ENCODE data around the gene CYTH1.
A peak's percentile ranks its signal among the peaks of the same experiment; 100 is the strongest.

Gene CYTH1

GRCh38 chr17:78718575-78719208, 63.4 kb downstream of the CYTH1 start:
- TF ChIP-seq CTCF (IDR thresholded peaks at IDR 0.05; ENCODE audit: insufficient read depth, low read length, poor library complexity, severe bottlenecking) = no peak
- DNase-seq (ENCODE audit: extremely low read depth, insufficient read length) = no peak
- peak overlapping the region; percentile 40 for H3K4me3 ChIP-seq (replicated peaks; ENCODE audit: low read depth, low read length)
- peaks cover 4% of the 10 kb centered on the region for H3K36me3 ChIP-seq (ENCODE audit: control insufficient read depth, insufficient read depth, low read length)
- H3K27me3 ChIP-seq (replicated peaks; ENCODE audit: control insufficient read depth, insufficient read depth, low read length) = no peaks in the 10 kb centered on the region

GRCh38 chr17:78717431-78717980, 64.6 kb downstream of the CYTH1 start:
- no peak for DNase-seq (ENCODE audit: extremely low read depth, insufficient read length)
- no peak for TF ChIP-seq CTCF (IDR thresholded peaks at IDR 0.05; ENCODE audit: insufficient read depth, low read length, poor library complexity, severe bottlenecking)
- Histone ChIP-seq H3K27me3 (replicated peaks; ENCODE audit: control insufficient read depth, insufficient read depth, low read length) (no peaks in the 10 kb centered on the region), H3K4me3 (replicated peaks; ENCODE audit: low read depth, low read length) (peak overlapping the region; percentile 64), H3K36me3 (ENCODE audit: control insufficient read depth, insufficient read depth, low read length) (peaks cover 2% of the 10 kb centered on the region; the same call in 1 of the 2 replicates)

- DNase-seq (ENCODE audit: extremely low read depth, insufficient read length) = no peak
- Histone ChIP-seq H3K36me3 (ENCODE audit: control insufficient read depth, insufficient read depth, low read length) (peaks cover 2% of the 10 kb centered on the region; the same call in 1 of the 2 replicates), H3K4me3 (replicated peaks; ENCODE audit: low read depth, low read length) (peak overlapping the region; percentile 64), H3K27me3 (replicated peaks; ENCODE audit: control insufficient read depth, insufficient read depth, low read length) (no peaks in the 10 kb centered on the region)
- no peak for TF ChIP-seq CTCF (IDR thresholded peaks at IDR 0.05; ENCODE audit: insufficient read depth, low read length, poor library complexity, severe bottlenecking)
These were observed 65.2 kb downstream of the CYTH1 start for GRCh38 chr17:78716814-78717393.

GRCh38 chr17:78716292-78716691, 65.8 kb downstream of the CYTH1 start:
- TF ChIP-seq CTCF (IDR thresholded peaks at IDR 0.05; ENCODE audit: insufficient read depth, low read length, poor library complexity, severe bottlenecking) = no peak
- no peak for DNase-seq (ENCODE audit: extremely low read depth, insufficient read length)
- Histone ChIP-seq H3K27me3 (replicated peaks; ENCODE audit: control insufficient read depth, insufficient read depth, low read length) (no peaks in the 10 kb centered on the region), H3K4me3 (replicated peaks; ENCODE audit: low read depth, low read length) (peak overlapping the region; percentile 58), H3K36me3 (ENCODE audit: control insufficient read depth, insufficient read depth, low read length) (peaks cover 2% of the 10 kb centered on the region; the same call in 1 of the 2 replicates)

GRCh38 chr17:78715876-78716275, 66.2 kb downstream of the CYTH1 start:
- H3K4me3 ChIP-seq (replicated peaks; ENCODE audit: low read depth, low read length) = peak overlapping the region; percentile 58
- no peaks in the 10 kb centered on the region for H3K27me3 ChIP-seq (replicated peaks; ENCODE audit: control insufficient read depth, insufficient read depth, low read length)
- H3K36me3 ChIP-seq (ENCODE audit: control insufficient read depth, insufficient read depth, low read length) = peaks cover 2% of the 10 kb centered on the region; the same call in 1 of the 2 replicates
- DNase-seq (ENCODE audit: extremely low read depth, insufficient read length) = no peak
- no peak for TF ChIP-seq CTCF (IDR thresholded peaks at IDR 0.05; ENCODE audit: insufficient read depth, low read length, poor library complexity, severe bottlenecking)
